Keratinocyte (primary cell): ENCODE data around the gene ALG14. TPM values are rescaled to one million over a fixed set of nuclear protein-coding genes. Genes with fewer than 3 reads are reported as not detected.

Experiments used
- DNase-seq: peaks from one replicate; pipeline ENCODE4 v3.0.0-alpha.2; 2011; ENCODE audit warnings: low read depth, missing footprints, low spot score
- FAIRE-seq: peaks from 2 replicates; lab custom pipeline; 2011; peaks lifted over from hg19 to GRCh38; lab: Jason Lieb, UNC
- H2AFZ ChIP-seq: 2 replicates; pipeline ENCODE4 v1.6.0; 2012; ENCODE audit warnings: low read length, control low read depth, inconsistent platforms; ENCODE audit not compliant: control insufficient read depth
- H3K27ac ChIP-seq: 2 replicates; pipeline ENCODE4 v1.5.1; 2011; ENCODE audit warnings: low read length; ENCODE audit not compliant: control insufficient read depth, insufficient read depth
- H3K27me3 ChIP-seq: 3 replicates; pipeline ENCODE4 v1.6.0; 2011; ENCODE audit warnings: low read length; ENCODE audit not compliant: control insufficient read depth, insufficient read depth; ENCODE audit errors: extremely low read depth
- H3K36me3 ChIP-seq, 2 experiments: 2 replicates in 1 of 2; 3 replicates in 1 of 2; pipeline ENCODE4 v1.5.1; 2011; ENCODE audit warnings: low read length in 2 of 2, mild to moderate bottlenecking in 1 of 2; ENCODE audit not compliant: control insufficient read depth in 2 of 2, insufficient read depth in 2 of 2; ENCODE audit errors: extremely low read depth in 1 of 2
- H3K4me1 ChIP-seq: 3 replicates; pipeline ENCODE4 v1.5.1; 2011; ENCODE audit warnings: low read length; ENCODE audit not compliant: control insufficient read depth, insufficient read depth; ENCODE audit errors: extremely low read depth
- H3K4me2 ChIP-seq: 3 replicates; pipeline ENCODE4 v1.6.0; 2011; ENCODE audit warnings: low read depth, low read length; ENCODE audit not compliant: control insufficient read depth, insufficient read depth; ENCODE audit errors: extremely low read depth
- H3K4me3 ChIP-seq, 3 experiments: fragments of 200-600 bp in 1 of 3; sonication (generic) in 1 of 3; 2 replicates in 2 of 3; 3 replicates in 1 of 3; pipeline ENCODE4 v1.5.1; 2011 to 2016; ENCODE audit warnings: low read length in 3 of 3, mild to moderate bottlenecking in 3 of 3, control low read depth in 2 of 3, inconsistent platforms in 1 of 3, low read depth in 1 of 3, mixed read lengths in 1 of 3, mixed run types in 1 of 3, moderate library complexity in 1 of 3; ENCODE audit not compliant: control insufficient read depth in 2 of 3, insufficient read depth in 2 of 3; ENCODE audit errors: extremely low read depth in 1 of 3
- H3K79me2 ChIP-seq: 2 replicates; pipeline ENCODE4 v1.6.0; 2012; ENCODE audit warnings: low read length; ENCODE audit not compliant: control insufficient read depth, insufficient read depth
- H3K9ac ChIP-seq: 3 replicates; pipeline ENCODE4 v1.6.0; 2011; ENCODE audit warnings: low read length; ENCODE audit not compliant: control insufficient read depth, insufficient read depth; ENCODE audit errors: extremely low read depth
- H3K9me1 ChIP-seq: 3 replicates; pipeline ENCODE4 v1.6.0; 2011; ENCODE audit warnings: low read length; ENCODE audit not compliant: control insufficient read depth, insufficient read depth; ENCODE audit errors: extremely low read depth
- H3K9me3 ChIP-seq: 2 replicates; pipeline ENCODE4 v1.5.1; 2012; ENCODE audit warnings: low read depth, low read length; ENCODE audit not compliant: control insufficient read depth
- H4K20me1 ChIP-seq: 3 replicates; pipeline ENCODE4 v1.6.0; 2011; ENCODE audit warnings: low read length; ENCODE audit not compliant: control insufficient read depth, insufficient read depth; ENCODE audit errors: extremely low read depth
- EZH2 ChIP-seq: IDR thresholded peaks from one replicate; pipeline ENCODE4 v1.6.1; 2012; ENCODE audit warnings: inconsistent platforms, mild to moderate bottlenecking, low read length, moderate library complexity
- dilution Hi-C: fragments of 300-500 bp; cut with MboI; formaldehyde crosslinking; loops from one replicate; pipeline ENCODE4 v1.7.0; 2020; ENCODE audit warnings: low sequenced_read_pairs; ENCODE audit not compliant: extremely low pct_ligation_motif_present
- polyA plus RNA-seq, 5 experiments: library from polyadenylated mRNA; depleted of rRNA in 3 of 5; stranded (reverse) in 3 of 5; stranded (forward) in 1 of 5; unstranded in 1 of 5; fragments of >200 nt; gene quantifications; 1 replicate in 1 of 5; 2 replicates in 3 of 5; 3 replicates in 1 of 5; pipeline versions ENCODE4 v1.2.1 to v1.2.3, GENCODE V29; 2011 to 2012; ENCODE audit warnings: missing spikeins in 2 of 5, low read depth in 1 of 5, low replicate concordance in 1 of 5
- TF ChIP-seq, protein P1 (sequence below), 3 experiments: IDR thresholded peaks in 1 of 3; conservative IDR thresholded peaks in 1 of 3; optimal IDR thresholded peaks in 1 of 3; 2 replicates in 2 of 3; 3 replicates in 1 of 3; pipeline versions ENCODE3 to v1.5.1; 2011; ENCODE audit warnings: low read length in 3 of 3, mild to moderate bottlenecking in 3 of 3, moderate library complexity in 2 of 3, control low read depth in 1 of 3, inconsistent platforms in 1 of 3; ENCODE audit not compliant: insufficient read depth in 2 of 3; ENCODE audit errors: extremely low read depth in 1 of 3

The ALG14 gene
- polyA plus RNA-seq, 1 donor (not counting 4 experiments of a cell fraction or from before 2014, with no cell fraction given): 4.6 TPM

DNA sequence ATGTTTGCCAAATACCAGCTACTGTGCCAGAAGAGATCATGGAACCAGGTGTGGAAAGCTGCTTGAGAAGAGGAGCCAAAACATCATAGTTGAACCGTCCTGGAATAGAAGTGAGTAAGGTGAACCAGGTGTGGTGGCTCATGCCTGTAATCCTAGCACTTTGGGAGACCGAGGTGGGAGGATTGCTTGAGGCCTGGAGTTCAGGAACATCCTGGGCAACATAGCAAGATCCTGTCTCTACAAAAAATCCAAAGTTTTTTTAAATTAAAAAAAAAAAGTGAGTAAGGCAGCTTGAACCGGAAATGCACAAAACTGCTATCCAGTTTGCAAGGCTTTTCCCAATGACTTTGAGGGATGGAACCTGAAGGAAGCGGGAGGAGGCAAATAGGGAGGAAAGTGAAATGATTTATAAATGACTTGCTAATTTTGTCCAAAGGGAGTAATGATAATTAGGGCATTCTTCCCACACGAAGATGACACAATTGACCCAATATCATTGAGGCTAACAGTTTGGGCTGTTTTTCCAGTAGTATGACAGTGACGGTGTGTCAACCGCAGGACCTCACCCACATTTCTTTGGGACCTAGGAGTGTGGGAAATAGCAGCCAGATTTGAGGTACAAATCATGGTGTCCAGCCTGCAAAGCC, 144.3 kb downstream of the ALG14 start:
- H3K36me3 ChIP-seq: peaks cover 0 to 7% of the 10 kb centered on the region in 2 experiments
- no peak overlapping the region for H3K27ac ChIP-seq
- FAIRE-seq (no peak), DNase-seq (no peak)
- no peaks in the 10 kb centered on the region for H3K9me1 ChIP-seq
- peaks cover 27% of the 10 kb centered on the region for H3K79me2 ChIP-seq
- no peak overlapping the region for H3K9ac ChIP-seq
- peaks cover 15% of the 10 kb centered on the region for H3K4me1 ChIP-seq
- H3K27me3 ChIP-seq: no peaks in the 10 kb centered on the region
- no peak overlapping the region for H3K4me2 ChIP-seq
- dilution Hi-C loops: no loop called here
- no peak for TF ChIP-seq EZH2
- TF ChIP-seq, protein P1, sequence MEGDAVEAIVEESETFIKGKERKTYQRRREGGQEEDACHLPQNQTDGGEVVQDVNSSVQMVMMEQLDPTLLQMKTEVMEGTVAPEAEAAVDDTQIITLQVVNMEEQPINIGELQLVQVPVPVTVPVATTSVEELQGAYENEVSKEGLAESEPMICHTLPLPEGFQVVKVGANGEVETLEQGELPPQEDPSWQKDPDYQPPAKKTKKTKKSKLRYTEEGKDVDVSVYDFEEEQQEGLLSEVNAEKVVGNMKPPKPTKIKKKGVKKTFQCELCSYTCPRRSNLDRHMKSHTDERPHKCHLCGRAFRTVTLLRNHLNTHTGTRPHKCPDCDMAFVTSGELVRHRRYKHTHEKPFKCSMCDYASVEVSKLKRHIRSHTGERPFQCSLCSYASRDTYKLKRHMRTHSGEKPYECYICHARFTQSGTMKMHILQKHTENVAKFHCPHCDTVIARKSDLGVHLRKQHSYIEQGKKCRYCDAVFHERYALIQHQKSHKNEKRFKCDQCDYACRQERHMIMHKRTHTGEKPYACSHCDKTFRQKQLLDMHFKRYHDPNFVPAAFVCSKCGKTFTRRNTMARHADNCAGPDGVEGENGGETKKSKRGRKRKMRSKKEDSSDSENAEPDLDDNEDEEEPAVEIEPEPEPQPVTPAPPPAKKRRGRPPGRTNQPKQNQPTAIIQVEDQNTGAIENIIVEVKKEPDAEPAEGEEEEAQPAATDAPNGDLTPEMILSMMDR (optimal IDR thresholded peaks at IDR 0.05 in 1 of 3, IDR thresholded peaks at IDR 0.05 in 1 of 3, conservative IDR thresholded peaks at IDR 0.05 in 1 of 3; ENCODE audit: extremely low read depth in 1 of 3, insufficient read depth in 2 of 3, low read length in 3 of 3): no peak
- no peak overlapping the region for H2AFZ ChIP-seq
- no peak overlapping the region for H3K4me3 ChIP-seq
- no peaks in the 10 kb centered on the region for H3K9me3 ChIP-seq
- H4K20me1 ChIP-seq: no peaks in the 10 kb centered on the region

DNA sequence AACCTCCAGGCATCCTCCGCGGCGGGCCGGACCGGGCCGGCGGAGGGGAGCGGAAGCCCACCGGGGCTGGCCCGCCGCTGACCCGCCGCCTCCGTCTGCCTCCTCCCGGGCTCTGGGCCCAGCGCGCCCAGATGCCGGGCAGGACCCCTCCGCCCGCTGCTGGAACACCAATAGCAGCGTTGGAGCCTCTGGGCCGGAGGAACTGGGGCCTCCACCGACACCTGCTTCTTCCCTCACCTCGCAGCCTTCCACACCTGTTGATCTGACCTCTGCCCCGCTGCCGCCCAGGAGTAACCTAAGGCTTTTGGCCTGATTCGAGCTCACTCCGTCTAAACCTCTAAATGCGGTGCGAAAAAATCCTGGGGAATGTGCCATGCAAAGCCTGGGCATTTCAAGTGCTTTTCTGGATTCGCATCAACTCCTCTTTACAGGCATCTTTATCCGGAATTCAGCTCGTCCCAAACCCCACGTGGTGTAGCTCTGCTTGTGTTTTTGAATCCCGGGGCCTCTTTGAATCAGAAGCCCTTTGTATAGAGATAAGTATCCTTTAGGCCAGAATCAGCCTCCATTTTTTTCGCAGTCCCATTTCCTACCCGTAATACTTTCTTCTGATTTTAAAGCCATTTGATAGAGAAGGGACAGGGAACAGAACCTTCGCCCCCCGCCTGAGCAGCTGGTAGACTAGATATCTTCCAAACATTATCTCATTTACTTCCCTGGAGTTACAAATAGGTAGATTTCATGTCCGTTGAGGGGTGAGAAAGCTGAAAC, 145.2 kb downstream of the ALG14 start:
- Histone ChIP-seq H3K27me3 (no peaks in the 10 kb centered on the region), H4K20me1 (no peaks in the 10 kb centered on the region), H3K79me2 (peaks cover 36% of the 10 kb centered on the region), H3K4me1 (peaks cover 15% of the 10 kb centered on the region), H3K9me1 (no peaks in the 10 kb centered on the region), H3K36me3 (peaks cover 0 to 7% of the 10 kb centered on the region in 2 experiments), H2AFZ (no peak overlapping the region), H3K4me2 (no peak overlapping the region), H3K9ac (no peak overlapping the region), H3K4me3 (no peak overlapping the region), H3K9me3 (no peaks in the 10 kb centered on the region), H3K27ac (no peak overlapping the region)
- dilution Hi-C loops: no loop called here
- TF ChIP-seq, protein P1 (optimal IDR thresholded peaks at IDR 0.05 in 1 of 3, IDR thresholded peaks at IDR 0.05 in 1 of 3, conservative IDR thresholded peaks at IDR 0.05 in 1 of 3; ENCODE audit: extremely low read depth in 1 of 3, insufficient read depth in 2 of 3, low read length in 3 of 3): no peak
- no peak for TF ChIP-seq EZH2
- FAIRE-seq (no peak), DNase-seq (no peak)
